HG03135 (cell line): ENCODE data around the gene CD2AP.
"Not testable (repeated sequence)": the region's sequence is repeated elsewhere in the genome, so short reads cannot be mapped to it uniquely, and the experiment has no call there.

Experiments used
- ATAC-seq: cut with Tn5 transposase; IDR thresholded peaks from one replicate; pipeline ENCODE4 v1.9.1; 2021; ENCODE audit warnings: mild to moderate bottlenecking, moderate library complexity; ENCODE audit not compliant: unreplicated experiment

CD2AP gene

DNA sequence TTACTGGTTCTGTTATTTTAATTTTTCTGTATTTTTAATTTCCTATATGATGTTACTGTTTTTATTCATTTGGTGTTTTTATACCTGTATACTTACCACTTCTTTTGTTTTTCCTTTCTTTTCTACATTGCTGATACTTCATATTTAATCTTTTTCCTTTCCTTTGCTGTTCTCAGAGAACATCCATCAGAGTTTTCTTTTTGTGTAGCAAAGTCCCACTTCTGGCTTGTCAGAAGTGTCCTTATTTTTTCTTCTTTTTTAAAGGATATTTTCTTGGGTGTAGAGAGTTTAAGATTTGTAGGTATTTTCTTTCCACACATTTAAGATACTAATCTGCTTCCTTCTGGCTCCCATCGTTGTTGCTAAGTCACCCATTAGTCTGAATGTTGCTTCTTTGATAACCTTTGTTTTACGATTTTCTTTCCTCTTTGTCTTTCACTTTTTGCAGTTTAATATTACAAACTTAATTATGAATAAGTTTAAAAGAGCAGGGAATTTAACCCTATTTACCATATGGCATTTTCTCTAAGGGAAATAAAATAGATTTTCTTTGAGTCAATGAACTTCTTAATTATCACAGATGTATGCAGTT, 18.5 kb downstream of the CD2AP start:
- ATAC-seq, result no peak

DNA sequence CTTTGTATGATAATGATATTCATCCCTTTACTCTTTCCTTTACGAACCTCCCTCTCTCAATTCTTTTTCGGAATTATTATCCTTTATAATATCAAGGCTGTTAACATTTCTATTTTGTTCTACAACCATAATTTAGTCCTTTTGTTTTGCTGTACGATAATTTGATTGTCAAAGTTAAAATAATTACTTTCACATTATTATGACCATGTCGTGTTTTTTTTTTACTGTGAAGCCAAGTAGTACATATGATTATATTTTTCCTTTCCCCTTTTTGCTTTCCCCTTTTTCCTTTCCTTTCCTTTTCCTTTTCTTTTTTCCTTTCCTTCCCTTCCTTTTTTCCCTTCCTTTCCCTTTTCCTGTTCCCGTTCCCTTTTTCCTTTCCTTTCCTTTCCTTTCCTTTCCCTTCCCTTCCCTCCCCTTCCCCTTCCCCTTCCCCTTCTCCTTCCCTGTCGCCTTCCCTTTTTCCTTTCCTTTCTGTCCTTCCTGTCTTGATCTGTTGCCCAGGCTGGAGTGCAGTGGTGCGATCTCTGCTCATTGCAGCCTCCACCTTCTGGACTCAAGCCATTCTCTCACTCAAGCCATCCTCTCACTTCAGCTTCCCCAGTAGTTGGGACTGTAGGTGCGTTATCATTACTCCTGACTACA, 19.5 kb downstream of the CD2AP start:
- no peak for ATAC-seq

DNA sequence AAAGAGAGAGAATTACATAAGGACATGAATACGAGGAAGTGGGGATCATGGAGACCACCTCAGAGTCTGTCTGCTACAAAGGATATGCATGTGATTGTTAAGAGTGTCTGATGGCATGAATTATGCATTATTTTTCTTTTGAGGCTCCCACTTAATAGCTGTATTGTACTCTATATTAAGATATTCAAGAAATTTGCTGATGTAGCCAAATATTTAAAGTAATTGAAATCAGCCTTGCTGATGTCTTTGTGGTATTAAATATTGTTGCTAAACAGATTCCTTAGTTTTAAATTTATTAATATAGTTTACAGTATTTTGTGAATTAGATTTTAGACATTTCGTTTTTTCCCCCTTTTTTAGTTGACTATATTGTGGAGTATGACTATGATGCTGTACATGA, 25.3 kb downstream of the CD2AP start:
- no peak for ATAC-seq

- ATAC-seq, result no peak
Observed at GRCh38 chr6:47509937-47510336, 32.3 kb downstream of the CD2AP start.

GRCh38 chr6:47512872-47513271, 35.3 kb downstream of the CD2AP start:
- ATAC-seq, result no peak

GRCh38 chr6:47519279-47519678, 41.7 kb downstream of the CD2AP start:
- ATAC-seq, result no peak

DNA sequence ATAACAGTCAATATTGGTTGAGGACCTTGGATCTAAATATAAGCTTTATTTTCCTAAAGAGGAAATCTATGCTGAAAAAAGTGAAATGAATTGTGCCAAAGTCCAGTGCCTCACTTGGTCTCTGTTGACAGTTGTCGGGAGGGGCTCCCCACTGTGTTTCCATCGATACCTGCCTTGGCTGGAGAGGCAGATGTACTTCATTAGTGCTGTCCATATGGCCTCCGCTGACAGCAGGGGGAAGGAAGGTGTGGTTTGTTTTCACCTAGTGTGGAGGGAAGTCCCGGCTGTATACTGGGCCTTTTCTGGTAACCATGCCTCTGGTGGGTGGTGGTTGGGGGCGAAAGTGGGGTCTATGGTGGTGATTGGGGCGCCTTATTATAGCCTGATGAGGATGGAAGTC, 42.7 kb downstream of the CD2AP start:
- ATAC-seq, result no peak

GRCh38 chr6:47521961-47522360, 44.4 kb downstream of the CD2AP start:
- ATAC-seq, result no peak

DNA sequence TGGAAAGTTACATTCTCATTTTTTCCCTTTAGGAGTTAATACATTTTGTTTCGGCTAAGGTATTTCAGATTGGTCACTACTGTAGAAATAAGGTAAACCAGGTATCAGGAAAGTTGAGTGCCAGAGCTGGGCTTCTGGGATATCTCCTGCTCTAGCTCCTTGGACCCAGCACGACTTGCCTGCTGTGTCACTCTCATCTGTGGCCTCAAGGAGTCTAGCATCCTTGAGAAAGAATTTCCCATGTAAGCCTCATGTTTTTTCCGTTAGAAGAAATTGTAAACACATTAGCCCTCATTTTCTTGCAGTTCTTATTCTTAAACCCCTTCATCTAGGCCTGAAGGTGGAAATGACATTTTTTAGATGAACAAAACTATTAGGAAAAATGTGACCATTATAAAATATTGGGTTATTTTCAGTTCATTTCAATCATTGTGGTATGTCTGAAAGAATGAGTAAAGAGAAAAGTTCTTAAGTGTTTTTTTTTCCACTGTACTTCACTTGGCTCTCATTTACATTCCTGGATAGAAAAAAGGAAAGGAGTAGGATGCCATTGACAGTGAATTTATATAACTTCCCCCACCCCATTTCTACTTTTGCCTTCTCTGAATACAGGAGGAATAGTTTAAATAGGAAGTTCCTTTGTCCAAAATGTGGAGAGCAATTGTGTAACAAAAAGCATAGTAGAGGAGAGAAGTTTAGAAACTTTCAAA, 46.7 kb downstream of the CD2AP start:
- no peak for ATAC-seq

GRCh38 chr6:47525330-47526057, 47.9 kb downstream of the CD2AP start:
- no peak for ATAC-seq

DNA sequence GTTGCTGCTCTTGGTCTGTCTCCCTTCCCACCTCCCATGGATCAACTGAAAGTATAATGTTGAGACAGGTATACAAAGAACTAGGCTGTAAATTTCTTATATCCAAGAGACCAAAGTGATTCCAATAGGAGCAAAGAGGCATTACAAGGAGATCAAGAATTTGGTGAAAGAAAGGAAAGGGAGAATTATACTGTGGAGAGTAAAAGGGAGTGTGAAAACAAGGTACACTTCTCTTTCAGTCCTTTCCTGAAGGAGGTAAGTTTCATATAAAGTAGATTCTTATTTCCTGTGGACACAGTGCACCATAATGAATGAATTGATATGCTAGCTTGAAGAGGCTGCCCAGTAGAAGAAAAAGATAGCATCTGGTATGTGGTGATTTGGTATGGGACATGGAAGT, 49.7 kb downstream of the CD2AP start:
- no peak for ATAC-seq

GRCh38 chr6:47529734-47530133, 52.1 kb downstream of the CD2AP start:
- no peak for ATAC-seq

DNA sequence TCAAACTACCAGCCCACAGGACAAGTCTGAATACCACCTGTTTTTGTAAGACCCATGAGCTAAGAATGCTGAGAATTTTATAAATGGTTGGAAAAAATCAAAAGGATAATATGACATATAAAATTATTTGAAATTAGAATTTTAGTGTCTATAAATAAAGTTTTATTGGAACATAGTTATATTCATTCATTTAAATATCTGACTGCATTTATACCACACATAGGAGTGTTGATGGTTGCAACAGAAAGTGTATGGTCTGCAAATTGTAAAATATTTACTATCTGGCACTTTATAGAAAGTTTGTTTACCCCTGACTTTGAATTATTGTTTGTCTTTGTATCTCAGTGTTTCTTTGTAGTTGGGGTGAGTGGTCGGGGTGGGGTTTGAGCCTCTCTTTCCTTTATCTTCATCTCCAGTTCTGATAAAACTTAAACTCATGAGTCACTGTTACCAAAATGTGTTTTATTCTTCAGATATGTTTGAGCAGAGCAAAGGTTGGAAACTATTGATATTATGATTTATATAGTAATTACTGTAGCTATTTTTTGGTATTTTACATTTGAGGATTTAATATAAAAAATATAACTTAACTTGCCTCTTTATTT, 55.5 kb downstream of the CD2AP start:
- no peak for ATAC-seq

DNA sequence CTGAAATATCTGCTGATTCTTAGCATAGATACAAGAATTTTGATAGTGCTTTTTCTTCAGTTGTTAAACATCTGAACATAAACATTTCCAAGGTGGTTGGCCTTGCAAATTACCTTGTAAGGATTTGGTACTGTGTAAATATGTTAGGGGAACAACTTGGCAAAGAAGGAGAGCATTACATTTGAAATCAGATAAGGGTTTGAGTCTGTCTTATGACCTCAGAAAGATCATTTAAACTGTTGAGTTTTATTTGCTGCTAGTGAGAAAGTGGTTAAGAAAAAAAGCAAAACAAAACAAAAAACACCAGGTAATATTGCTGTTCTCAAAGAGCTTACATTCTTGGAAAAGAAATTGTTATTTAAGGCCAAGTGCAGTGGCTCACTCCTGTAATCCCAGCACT, 56.5 kb downstream of the CD2AP start:
- ATAC-seq, result no peak

DNA sequence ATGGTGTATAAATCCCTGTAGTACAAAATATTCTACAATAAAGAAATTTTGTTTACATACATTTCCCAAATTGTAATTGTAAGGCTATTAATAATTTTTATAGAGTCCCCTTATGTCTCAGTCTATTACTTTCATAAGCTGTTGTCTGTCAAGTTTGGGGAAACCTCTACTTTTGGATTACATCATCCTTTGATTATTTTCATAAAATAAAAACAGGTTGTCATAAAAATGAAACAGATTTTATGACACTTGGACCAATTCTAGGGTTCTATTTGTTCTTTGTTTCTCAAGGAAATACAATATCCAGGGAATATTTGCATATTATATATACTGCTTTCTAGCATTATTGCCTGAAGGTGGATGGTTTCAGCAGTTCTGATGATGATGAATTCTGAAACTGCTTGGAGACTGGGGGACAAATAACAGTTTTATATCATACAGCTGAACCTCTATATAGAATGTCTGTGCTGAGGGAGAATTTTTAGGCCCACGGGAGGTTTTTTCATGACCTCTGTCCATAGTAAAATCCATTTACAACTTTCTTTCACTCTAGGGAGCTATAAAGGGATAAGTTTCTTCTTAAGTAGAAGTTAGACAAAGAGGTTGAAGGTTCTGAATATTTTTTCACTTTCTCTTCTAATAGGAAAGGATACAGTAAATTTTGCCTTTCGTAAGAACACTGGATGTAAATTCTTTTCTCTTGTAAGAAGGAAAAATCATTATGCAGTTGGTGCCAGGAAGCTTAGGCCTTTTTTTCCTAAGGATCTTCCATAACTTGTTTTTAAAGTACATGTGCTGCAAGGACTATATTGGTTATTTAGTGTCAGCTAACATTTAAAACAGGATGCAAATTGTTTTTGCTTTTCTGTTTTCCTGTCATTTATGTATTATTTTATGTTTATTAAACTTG, 58.0 kb downstream of the CD2AP start:
- ATAC-seq, result no peak

- no peak for ATAC-seq
Observed at GRCh38 chr6:47536816-47537401, 59.3 kb downstream of the CD2AP start.

DNA sequence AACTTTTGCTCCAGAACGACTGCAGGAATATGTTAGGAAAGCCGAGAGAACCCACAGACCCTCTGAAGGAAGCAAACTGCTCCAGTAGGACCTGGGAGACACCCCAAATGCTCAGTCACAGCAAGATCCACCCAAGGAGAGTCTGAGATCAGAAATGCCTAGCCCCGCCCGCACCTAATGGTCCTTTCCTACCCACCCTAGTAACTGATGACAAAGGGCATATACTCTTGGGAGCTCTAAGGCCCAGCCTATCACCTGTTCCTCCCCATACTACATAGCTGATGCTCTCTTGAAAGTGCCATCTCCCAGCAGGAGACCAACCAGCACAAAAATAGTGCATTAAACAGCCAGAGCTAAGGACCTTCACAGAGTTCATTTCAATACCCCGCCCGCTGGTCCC, 67.6 kb downstream of the CD2AP start:
- no peak for ATAC-seq

- ATAC-seq, result no peak
Observed at GRCh38 chr6:47551670-47552069, 74.1 kb downstream of the CD2AP start.

- no peak for ATAC-seq
Observed at GRCh38 chr6:47552319-47552718, 74.7 kb downstream of the CD2AP start.

GRCh38 chr6:47553243-47553642, 75.7 kb downstream of the CD2AP start:
- ATAC-seq, result not testable (repeated sequence)
